GM12872 (cell line): ENCODE measurements around the gene NLRP6.

Source experiments
- CTCF ChIP-seq: IDR thresholded peaks from 3 replicates; pipeline ENCODE4 v1.5.1; 2011; ENCODE audit warnings: low read depth, mild to moderate bottlenecking, low read length, moderate library complexity; ENCODE audit not compliant: insufficient read depth

The NLRP6 gene

GRCh38 chr11:284105-285020, 6.2 kb downstream of the NLRP6 start:
- TF ChIP-seq CTCF, result no peak

DNA sequence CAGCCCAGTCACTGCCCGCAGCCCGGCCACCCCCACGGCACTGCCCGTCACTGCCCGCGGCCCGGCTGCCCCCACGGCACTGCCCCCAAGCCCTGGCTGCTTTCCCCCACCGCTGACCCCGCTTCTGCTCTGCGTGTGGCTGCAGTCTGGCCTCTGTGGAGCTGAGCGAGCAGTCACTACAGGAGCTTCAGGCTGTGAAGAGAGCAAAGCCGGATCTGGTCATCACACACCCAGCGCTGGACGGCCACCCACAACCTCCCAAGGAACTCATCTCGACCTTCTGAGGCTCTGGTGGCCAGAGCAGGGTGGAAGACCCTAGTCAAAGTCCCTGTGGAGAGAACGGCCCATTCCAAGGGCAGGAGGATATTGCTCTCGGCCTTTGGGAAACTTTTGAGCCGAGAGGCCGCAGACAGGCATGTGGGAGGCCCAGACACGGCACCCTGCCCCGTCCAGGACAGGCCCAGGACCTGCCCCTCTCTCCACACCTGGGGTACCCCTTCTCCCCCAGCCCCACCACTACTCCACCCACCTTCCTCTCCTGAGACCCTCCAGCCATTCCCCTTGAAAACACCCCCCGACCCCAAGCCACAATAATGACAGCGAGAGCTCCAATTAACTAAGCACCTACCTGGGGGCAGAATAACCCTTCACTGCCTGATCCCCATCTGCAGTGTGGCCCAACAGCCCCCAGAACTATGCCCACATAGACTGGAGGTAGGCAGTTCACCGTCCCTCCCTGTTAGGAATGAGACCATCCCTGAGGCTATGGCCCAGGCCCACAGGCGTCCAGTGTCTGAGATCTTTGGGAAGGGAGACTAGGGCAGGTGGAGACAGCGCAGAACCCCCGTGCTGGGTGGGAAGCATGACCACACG, 7.0 kb downstream of the NLRP6 start:
- no peak for TF ChIP-seq CTCF

GRCh38 chr11:285894-286220, 7.7 kb downstream of the NLRP6 start:
- no peak for TF ChIP-seq CTCF

DNA sequence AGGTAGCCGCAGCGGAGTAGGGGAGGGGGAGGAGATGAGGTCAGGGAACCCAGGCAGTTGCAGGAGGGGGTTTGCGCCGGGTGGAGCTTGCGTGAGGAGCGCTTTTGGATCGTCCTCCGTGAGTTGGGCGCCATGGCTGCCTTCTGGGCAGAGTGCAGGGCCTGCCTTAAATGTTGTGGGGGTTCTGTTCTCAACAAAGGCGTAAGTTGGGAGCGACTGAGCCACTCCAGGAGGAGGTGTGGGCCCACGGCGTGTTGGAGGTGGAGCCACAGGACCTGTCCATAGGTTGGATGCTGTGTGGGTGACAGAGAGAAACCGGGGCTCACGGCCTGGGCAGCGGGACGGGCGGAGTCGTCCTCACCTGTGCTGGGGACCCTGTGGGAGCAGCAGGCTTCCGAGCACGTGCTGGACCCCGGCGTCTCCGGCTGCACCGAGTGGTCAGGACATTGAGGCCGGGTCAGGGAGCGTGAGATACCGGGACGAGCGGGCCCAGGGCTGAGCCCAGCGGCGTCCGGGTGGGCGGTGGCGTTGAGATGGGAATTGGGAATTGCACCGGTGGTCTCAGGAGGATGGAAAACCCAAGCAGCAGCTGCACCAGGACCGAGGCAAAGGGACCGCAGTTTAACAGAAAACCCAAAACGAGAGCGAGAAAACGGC, 9.7 kb downstream of the NLRP6 start:
- TF ChIP-seq CTCF, result no peak

DNA sequence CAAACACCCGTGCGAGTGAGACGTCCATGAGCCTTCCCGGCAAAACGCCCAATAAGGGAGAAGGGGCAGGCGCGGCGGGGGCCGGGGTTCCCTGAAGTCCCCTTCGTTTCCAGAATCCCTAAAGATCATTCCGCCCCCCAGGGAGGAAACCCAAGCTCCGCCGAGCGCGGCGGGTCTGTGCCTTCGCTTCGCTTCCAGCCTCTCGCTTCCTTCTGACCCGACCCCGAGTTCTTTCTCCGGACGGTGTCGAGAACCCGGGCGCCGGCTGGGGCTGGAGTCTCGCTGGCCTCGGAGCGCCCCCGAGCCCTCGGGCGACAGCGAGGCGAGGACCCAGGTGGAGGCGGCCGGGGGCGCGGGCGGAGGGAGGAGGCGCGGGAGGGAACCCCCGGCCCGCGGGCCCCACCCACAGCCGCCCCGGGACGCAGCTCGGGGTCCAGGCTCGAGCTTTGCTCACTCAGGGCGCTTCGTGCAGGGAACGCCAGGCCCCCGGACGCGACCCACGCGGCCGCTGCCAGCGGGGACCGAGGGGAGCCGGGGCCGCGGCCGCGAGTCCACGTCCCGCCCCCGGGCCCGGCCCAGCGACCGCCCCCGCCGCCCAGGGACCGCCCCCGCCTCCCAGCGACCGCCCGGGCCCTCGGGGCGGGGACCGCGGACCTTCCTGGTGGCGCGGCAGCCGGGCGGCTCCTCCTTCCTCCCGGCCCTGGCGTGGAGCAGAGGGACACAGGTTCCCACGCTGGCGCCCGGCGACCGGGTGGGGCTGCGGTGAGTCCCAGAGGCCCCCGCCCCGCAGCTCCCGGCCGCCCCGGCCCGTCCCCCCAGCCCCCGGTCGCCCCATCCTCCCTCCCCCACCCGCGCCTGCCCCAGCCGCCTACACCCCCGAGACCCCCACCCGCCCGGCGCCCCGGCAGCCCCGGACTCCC, 10.5 kb downstream of the NLRP6 start, which contains the start of gene PGGHG:
Gene PGGHG (plus strand): TSS at position 649 of the 920 bp plus-strand sequence. CDS start 691 bp downstream, outside the sequence.
- no peak for TF ChIP-seq CTCF

DNA sequence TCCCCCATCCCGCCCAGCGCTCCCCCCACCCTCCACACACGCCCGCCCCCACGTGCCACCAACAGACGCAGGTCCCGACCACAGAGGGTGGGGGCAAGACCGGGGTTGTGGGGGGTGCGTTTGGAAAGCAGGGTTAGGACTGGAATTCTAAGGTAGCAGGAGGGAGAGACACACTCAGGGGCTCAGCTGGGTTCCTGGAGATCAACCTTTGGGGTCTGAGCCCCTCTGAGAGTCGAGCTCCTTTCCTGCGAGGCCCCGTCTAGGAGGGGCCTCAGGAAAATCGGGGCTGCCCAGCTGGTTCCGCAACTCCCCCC, 11.1 kb downstream of the NLRP6 start:
- no peak for TF ChIP-seq CTCF
